Measurements from ENCODE around the gene ACKR2.

The ACKR2 gene

GRCh38 chr3:42819351-42819965 lies 10.2 kb downstream of the ACKR2 start:
- no peaks in the 10 kb centered on the region for H3K79me2 ChIP-seq (ENCODE audit: insufficient read depth, low read length)
- H3K9ac ChIP-seq (ENCODE audit: low read depth, low read length, poor library complexity, severe bottlenecking) = no peak overlapping the region
- TF ChIP-seq CTCF (conservative IDR thresholded peaks at IDR 0.05; ENCODE audit: low read length) (no peak), EZH2phosphoT487 (IDR thresholded peaks at IDR 0.05; ENCODE audit: borderline replicate concordance) (no peak)
- H3K4me3 ChIP-seq (ENCODE audit: low read length, poor library complexity, severe bottlenecking) = no peak overlapping the region
- no peaks in the 10 kb centered on the region for H3K36me3 ChIP-seq (ENCODE audit: insufficient read depth, low read length)
- H3K9me3 ChIP-seq (ENCODE audit: insufficient read depth, low read depth, low read length) = no peaks in the 10 kb centered on the region
- H3K27me3 ChIP-seq (ENCODE audit: insufficient read depth, low read length, poor library complexity, severe bottlenecking) = no peaks in the 10 kb centered on the region
- H3K9me2 ChIP-seq (replicated peaks; ENCODE audit: low read depth, low read length) = no peaks in the 10 kb centered on the region
- no peak overlapping the region for H2AFZ ChIP-seq (ENCODE audit: low read length)
- H3K4me1 ChIP-seq (ENCODE audit: insufficient read depth, low read length, poor library complexity, severe bottlenecking) = no peaks in the 10 kb centered on the region
- H3F3A ChIP-seq (ENCODE audit: low read depth) = no peaks in the 10 kb centered on the region
- H3K4me2 ChIP-seq (ENCODE audit: low read depth, low read length, poor library complexity, severe bottlenecking) = no peak overlapping the region
- no peaks in the 10 kb centered on the region for H4K20me1 ChIP-seq (ENCODE audit: insufficient read depth, low read length, poor library complexity, severe bottlenecking)

- Histone ChIP-seq H2AFZ (ENCODE audit: low read length) (no peak overlapping the region), H3F3A (ENCODE audit: low read depth) (no peaks in the 10 kb centered on the region), H3K4me2 (ENCODE audit: low read depth, low read length, poor library complexity, severe bottlenecking) (no peak overlapping the region), H3K27me3 (ENCODE audit: insufficient read depth, low read length, poor library complexity, severe bottlenecking) (no peaks in the 10 kb centered on the region), H3K9ac (ENCODE audit: low read depth, low read length, poor library complexity, severe bottlenecking) (no peak overlapping the region), H3K79me2 (ENCODE audit: insufficient read depth, low read length) (no peaks in the 10 kb centered on the region), H3K9me3 (ENCODE audit: insufficient read depth, low read depth, low read length) (no peaks in the 10 kb centered on the region), H4K20me1 (ENCODE audit: insufficient read depth, low read length, poor library complexity, severe bottlenecking) (no peaks in the 10 kb centered on the region), H3K4me3 (ENCODE audit: low read length, poor library complexity, severe bottlenecking) (no peak overlapping the region), H3K9me2 (replicated peaks; ENCODE audit: low read depth, low read length) (no peaks in the 10 kb centered on the region), H3K4me1 (ENCODE audit: insufficient read depth, low read length, poor library complexity, severe bottlenecking) (no peaks in the 10 kb centered on the region), H3K36me3 (ENCODE audit: insufficient read depth, low read length) (no peaks in the 10 kb centered on the region)
- TF ChIP-seq CTCF (conservative IDR thresholded peaks at IDR 0.05; ENCODE audit: low read length) = no peak
- no peak for TF ChIP-seq EZH2phosphoT487 (IDR thresholded peaks at IDR 0.05; ENCODE audit: borderline replicate concordance)
Measured at GRCh38 chr3:42820746-42821051, 11.5 kb downstream of the ACKR2 start.

- H3K27me3 ChIP-seq (ENCODE audit: insufficient read depth, low read length, poor library complexity, severe bottlenecking) = no peaks in the 10 kb centered on the region
- H4K20me1 ChIP-seq (ENCODE audit: insufficient read depth, low read length, poor library complexity, severe bottlenecking) = no peaks in the 10 kb centered on the region
- TF ChIP-seq CTCF (conservative IDR thresholded peaks at IDR 0.05; ENCODE audit: low read length) (no peak), EZH2phosphoT487 (IDR thresholded peaks at IDR 0.05; ENCODE audit: borderline replicate concordance) (no peak)
- H2AFZ ChIP-seq (ENCODE audit: low read length) = no peak overlapping the region; the same call in 1 of the 2 replicates
- H3K4me2 ChIP-seq (ENCODE audit: low read depth, low read length, poor library complexity, severe bottlenecking) = no peak overlapping the region
- H3F3A ChIP-seq (ENCODE audit: low read depth) = no peaks in the 10 kb centered on the region
- H3K4me3 ChIP-seq (ENCODE audit: low read length, poor library complexity, severe bottlenecking) = no peak overlapping the region
- H3K4me1 ChIP-seq (ENCODE audit: insufficient read depth, low read length, poor library complexity, severe bottlenecking) = no peaks in the 10 kb centered on the region
- H3K36me3 ChIP-seq (ENCODE audit: insufficient read depth, low read length) = no peaks in the 10 kb centered on the region
- H3K9me3 ChIP-seq (ENCODE audit: insufficient read depth, low read depth, low read length) = no peaks in the 10 kb centered on the region
- H3K9ac ChIP-seq (ENCODE audit: low read depth, low read length, poor library complexity, severe bottlenecking) = no peak overlapping the region
- no peaks in the 10 kb centered on the region for H3K79me2 ChIP-seq (ENCODE audit: insufficient read depth, low read length)
- no peaks in the 10 kb centered on the region for H3K9me2 ChIP-seq (replicated peaks; ENCODE audit: low read depth, low read length)
Measured at GRCh38 chr3:42822828-42823227, 13.6 kb downstream of the ACKR2 start.
